Memory B cell (primary cell): Measurements from ENCODE around the gene ACP4.
"Not testable (repeated sequence)": the region's sequence is repeated elsewhere in the genome, so short reads cannot be mapped to it uniquely, and the experiment has no call there.

Experiments
- ATAC-seq: fragments of 150-1000 bp; cut with Tn5 transposase; 2 replicates; pipeline ENCODE4 v1.10.0; 2021; ENCODE audit warnings: low read depth, mild to moderate bottlenecking, moderate library complexity
- DNase-seq, 2 donors: peaks; one replicate each; pipeline ENCODE4 v3.0.0; 2022; ENCODE audit warnings: low spot score in 2 of 2
- H3K27ac Mint-ChIP-seq: one replicate; pipeline ENCODE4 v1.8.0; 2022; ENCODE audit warnings: mild to moderate bottlenecking, moderate library complexity, mixed read lengths
- H3K27me3 Mint-ChIP-seq: one replicate; pipeline ENCODE4 v1.8.0; 2022; ENCODE audit warnings: mixed read lengths
- H3K36me3 Mint-ChIP-seq: one replicate; pipeline ENCODE4 v1.8.0; 2022; ENCODE audit warnings: mild to moderate bottlenecking, mixed read lengths
- H3K4me1 Mint-ChIP-seq: one replicate; pipeline ENCODE4 v1.8.0; 2022; ENCODE audit warnings: mixed read lengths
- H3K4me3 Mint-ChIP-seq: one replicate; pipeline ENCODE4 v1.8.0; 2022; ENCODE audit warnings: mild to moderate bottlenecking, moderate library complexity, mixed read lengths
- H3K9me3 Mint-ChIP-seq: one replicate; pipeline ENCODE4 v1.8.0; 2022; ENCODE audit warnings: mixed read lengths

ACP4 gene

GRCh38 chr19:50766746-50767145 is 23.5 kb upstream of the ACP4 start:
- H3K4me1 Mint-ChIP-seq, ATAC-seq, H3K27ac Mint-ChIP-seq, H3K4me3 Mint-ChIP-seq, H3K36me3 Mint-ChIP-seq, H3K9me3 Mint-ChIP-seq, DNase-seq: not testable (repeated sequence)
- H3K27me3 Mint-ChIP-seq, result peaks cover 11% of the 10 kb centered on the region

- H3K4me1 Mint-ChIP-seq, H3K27ac Mint-ChIP-seq, DNase-seq, ATAC-seq, H3K9me3 Mint-ChIP-seq, H3K4me3 Mint-ChIP-seq, H3K36me3 Mint-ChIP-seq: not testable (repeated sequence)
- peaks cover 11% of the 10 kb centered on the region for H3K27me3 Mint-ChIP-seq
These were observed 23.0 kb upstream of the ACP4 start for GRCh38 chr19:50767263-50767662.

DNA sequence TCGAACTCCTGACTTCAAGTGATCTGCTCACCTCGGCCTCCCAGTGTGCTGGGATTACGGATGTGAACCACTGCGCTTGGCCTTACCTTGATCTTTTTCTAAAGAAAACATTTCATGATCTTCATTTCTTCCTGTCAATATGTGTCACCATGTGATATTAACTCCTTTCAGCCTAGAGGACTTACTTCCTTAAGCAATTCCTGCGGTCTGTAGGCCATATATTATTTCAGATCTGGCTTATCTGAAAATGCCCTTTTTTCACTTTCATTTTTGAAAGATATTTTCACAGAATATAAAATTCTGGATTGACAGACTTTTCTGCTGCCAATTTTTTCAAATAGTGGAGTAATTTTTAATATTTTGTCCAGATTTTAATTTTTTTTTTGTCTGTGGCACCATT is 21.9 kb upstream of the ACP4 start:
- H3K4me1 Mint-ChIP-seq, result no peaks in the 10 kb centered on the region
- ATAC-seq, result no peak
- H3K27ac Mint-ChIP-seq, result no peak overlapping the region
- no peaks in the 10 kb centered on the region for H3K9me3 Mint-ChIP-seq
- DNase-seq, result no peak
- H3K4me3 Mint-ChIP-seq, result no peak overlapping the region
- peaks cover 11% of the 10 kb centered on the region for H3K27me3 Mint-ChIP-seq
- H3K36me3 Mint-ChIP-seq, result no peaks in the 10 kb centered on the region

- not testable (repeated sequence) for ATAC-seq, H3K27ac Mint-ChIP-seq, H3K4me1 Mint-ChIP-seq, H3K36me3 Mint-ChIP-seq, H3K4me3 Mint-ChIP-seq, H3K9me3 Mint-ChIP-seq, DNase-seq
- peaks cover 11% of the 10 kb centered on the region for H3K27me3 Mint-ChIP-seq
These were observed 20.1 kb upstream of the ACP4 start, which contains the start of gene GPR32 for GRCh38 chr19:50770164-50770563. TSS of gene GPR32 (plus strand) at chr19:50770464. CDS start at chr19:50770601, 137 bp downstream.

DNA sequence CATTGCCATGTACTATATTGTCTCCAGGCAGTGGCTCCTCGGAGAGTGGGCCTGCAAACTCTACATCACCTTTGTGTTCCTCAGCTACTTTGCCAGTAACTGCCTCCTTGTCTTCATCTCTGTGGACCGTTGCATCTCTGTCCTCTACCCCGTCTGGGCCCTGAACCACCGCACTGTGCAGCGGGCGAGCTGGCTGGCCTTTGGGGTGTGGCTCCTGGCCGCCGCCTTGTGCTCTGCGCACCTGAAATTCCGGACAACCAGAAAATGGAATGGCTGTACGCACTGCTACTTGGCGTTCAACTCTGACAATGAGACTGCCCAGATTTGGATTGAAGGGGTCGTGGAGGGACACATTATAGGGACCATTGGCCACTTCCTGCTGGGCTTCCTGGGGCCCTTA is 19.3 kb upstream of the ACP4 start:
- no peak for ATAC-seq
- Mint-ChIP-seq H3K27ac (no peak overlapping the region), H3K27me3 (peaks cover 11% of the 10 kb centered on the region), H3K4me3 (no peak overlapping the region), H3K36me3 (no peaks in the 10 kb centered on the region), H3K9me3 (no peaks in the 10 kb centered on the region), H3K4me1 (no peaks in the 10 kb centered on the region)
- no peak for DNase-seq

DNA sequence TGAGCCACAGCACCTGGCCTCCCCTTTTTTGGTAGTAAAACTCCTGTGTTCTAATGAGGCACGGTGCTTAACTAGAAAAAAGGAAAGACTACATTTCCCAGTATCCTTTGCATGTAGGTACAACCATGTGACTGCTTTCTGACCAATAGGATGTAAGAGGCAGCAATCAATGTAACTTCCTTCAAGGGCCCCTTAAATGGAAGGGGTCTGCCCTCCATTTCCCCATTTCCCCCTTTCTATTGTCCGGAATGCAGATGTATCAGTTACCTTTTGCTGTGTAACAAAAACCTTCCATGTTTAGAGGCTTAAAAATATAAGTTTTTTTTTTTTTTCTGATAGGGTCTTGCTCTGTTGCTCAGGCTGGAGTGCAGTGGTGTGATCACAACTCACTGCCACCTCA is 17.7 kb upstream of the ACP4 start:
- no peaks in the 10 kb centered on the region for H3K4me1 Mint-ChIP-seq
- H3K4me3 Mint-ChIP-seq, result no peak overlapping the region
- DNase-seq (no peak), ATAC-seq (no peak)
- H3K27ac Mint-ChIP-seq, result no peak overlapping the region
- peaks cover 9% of the 10 kb centered on the region for H3K27me3 Mint-ChIP-seq
- no peaks in the 10 kb centered on the region for H3K36me3 Mint-ChIP-seq
- H3K9me3 Mint-ChIP-seq, result peaks cover 3% of the 10 kb centered on the region

DNA sequence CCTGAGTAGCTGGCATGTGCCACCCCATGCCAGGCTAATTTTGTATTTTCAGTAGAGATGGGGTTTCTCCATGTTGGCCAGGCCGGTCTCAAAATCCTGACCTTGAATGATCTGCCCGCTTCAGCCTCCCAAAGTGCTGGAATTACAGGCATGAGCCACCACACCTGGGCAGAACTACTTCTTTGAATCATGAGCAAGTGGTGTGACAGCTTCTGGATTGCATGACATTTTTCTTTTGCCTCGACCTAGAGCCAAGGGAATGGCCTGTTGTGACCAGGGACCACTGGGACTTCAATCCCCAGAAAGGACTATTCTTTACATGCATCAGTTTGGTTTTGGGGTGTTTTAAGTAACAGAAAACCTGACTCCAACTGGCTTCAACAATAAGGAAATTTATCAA is 17.3 kb upstream of the ACP4 start:
- H3K9me3 Mint-ChIP-seq, ATAC-seq, H3K4me3 Mint-ChIP-seq, H3K4me1 Mint-ChIP-seq, DNase-seq, H3K27me3 Mint-ChIP-seq, H3K36me3 Mint-ChIP-seq, H3K27ac Mint-ChIP-seq: not testable (repeated sequence)

- H3K4me1 Mint-ChIP-seq, DNase-seq: not testable (repeated sequence)
These were observed 16.8 kb upstream of the ACP4 start for GRCh38 chr19:50773454-50773853.

GRCh38 chr19:50776131-50776530 is 14.1 kb upstream of the ACP4 start:
- Mint-ChIP-seq H3K36me3 (no peaks in the 10 kb centered on the region), H3K4me1 (no peaks in the 10 kb centered on the region), H3K4me3 (no peak overlapping the region), H3K27ac (no peak overlapping the region), H3K27me3 (peaks cover 21% of the 10 kb centered on the region), H3K9me3 (peaks cover 4% of the 10 kb centered on the region)
- ATAC-seq, result no peak
- no peak for DNase-seq

More at GRCh38 chr19:50773454-50773853, 16.8 kb upstream of the ACP4 start:
- not testable (repeated sequence) for H3K27ac Mint-ChIP-seq, H3K36me3 Mint-ChIP-seq, H3K9me3 Mint-ChIP-seq, H3K4me3 Mint-ChIP-seq, ATAC-seq
- H3K27me3 Mint-ChIP-seq, result peaks cover 11% of the 10 kb centered on the region

DNA sequence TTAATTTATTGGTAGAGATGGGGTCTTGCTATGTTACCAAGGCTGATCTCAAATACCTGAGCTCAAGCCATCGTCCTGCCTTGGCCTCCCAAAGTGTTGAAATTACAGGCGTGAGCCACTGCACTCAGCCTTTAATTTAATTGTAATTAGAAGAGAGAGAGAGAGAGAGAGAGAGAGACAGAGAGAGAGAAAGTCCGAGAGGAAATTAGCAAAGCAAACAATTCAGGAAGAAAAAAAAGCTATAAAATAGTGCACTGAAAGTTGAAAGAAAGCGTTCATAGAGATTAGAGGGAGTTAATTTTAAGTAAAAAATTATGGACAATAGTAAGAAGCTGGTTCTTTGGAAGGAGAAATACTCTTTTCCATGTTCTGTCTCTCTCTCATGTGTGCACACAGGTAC is 13.0 kb upstream of the ACP4 start:
- Mint-ChIP-seq H3K4me3 (no peak overlapping the region), H3K27ac (no peak overlapping the region), H3K27me3 (peaks cover 24% of the 10 kb centered on the region)

GRCh38 chr19:50777830-50778303 is 12.3 kb upstream of the ACP4 start:
- peaks cover 29% of the 10 kb centered on the region for H3K27me3 Mint-ChIP-seq
- H3K4me1 Mint-ChIP-seq, result peaks cover 3% of the 10 kb centered on the region

More for the DNA sequence above, 13.0 kb upstream of the ACP4 start:
- Mint-ChIP-seq H3K36me3 (no peaks in the 10 kb centered on the region), H3K4me1 (no peaks in the 10 kb centered on the region), H3K9me3 (peaks cover 4% of the 10 kb centered on the region)
- ATAC-seq, result no peak
- no peak for DNase-seq

GRCh38 chr19:50778906-50779430 is 11.2 kb upstream of the ACP4 start:
- Mint-ChIP-seq H3K36me3 (no peaks in the 10 kb centered on the region), H3K27ac (no peak overlapping the region), H3K4me3 (no peak overlapping the region), H3K4me1 (peaks cover 3% of the 10 kb centered on the region), H3K27me3 (peaks cover 29% of the 10 kb centered on the region), H3K9me3 (peaks cover 4% of the 10 kb centered on the region)
- DNase-seq (no peak), ATAC-seq (no peak)

More at GRCh38 chr19:50777830-50778303, 12.3 kb upstream of the ACP4 start:
- DNase-seq (no peak), ATAC-seq (no peak)
- Mint-ChIP-seq H3K27ac (no peak overlapping the region), H3K4me3 (no peak overlapping the region), H3K9me3 (peaks cover 4% of the 10 kb centered on the region), H3K36me3 (no peaks in the 10 kb centered on the region)

GRCh38 chr19:50779504-50780457 is 10.4 kb upstream of the ACP4 start:
- no peak overlapping the region for H3K27ac Mint-ChIP-seq
- no peak overlapping the region for H3K4me3 Mint-ChIP-seq
- peaks cover 29% of the 10 kb centered on the region for H3K27me3 Mint-ChIP-seq
- H3K9me3 Mint-ChIP-seq, result peaks cover 4% of the 10 kb centered on the region
- no peaks in the 10 kb centered on the region for H3K36me3 Mint-ChIP-seq
- DNase-seq (no peak), ATAC-seq (no peak)
- peaks cover 3% of the 10 kb centered on the region for H3K4me1 Mint-ChIP-seq

DNA sequence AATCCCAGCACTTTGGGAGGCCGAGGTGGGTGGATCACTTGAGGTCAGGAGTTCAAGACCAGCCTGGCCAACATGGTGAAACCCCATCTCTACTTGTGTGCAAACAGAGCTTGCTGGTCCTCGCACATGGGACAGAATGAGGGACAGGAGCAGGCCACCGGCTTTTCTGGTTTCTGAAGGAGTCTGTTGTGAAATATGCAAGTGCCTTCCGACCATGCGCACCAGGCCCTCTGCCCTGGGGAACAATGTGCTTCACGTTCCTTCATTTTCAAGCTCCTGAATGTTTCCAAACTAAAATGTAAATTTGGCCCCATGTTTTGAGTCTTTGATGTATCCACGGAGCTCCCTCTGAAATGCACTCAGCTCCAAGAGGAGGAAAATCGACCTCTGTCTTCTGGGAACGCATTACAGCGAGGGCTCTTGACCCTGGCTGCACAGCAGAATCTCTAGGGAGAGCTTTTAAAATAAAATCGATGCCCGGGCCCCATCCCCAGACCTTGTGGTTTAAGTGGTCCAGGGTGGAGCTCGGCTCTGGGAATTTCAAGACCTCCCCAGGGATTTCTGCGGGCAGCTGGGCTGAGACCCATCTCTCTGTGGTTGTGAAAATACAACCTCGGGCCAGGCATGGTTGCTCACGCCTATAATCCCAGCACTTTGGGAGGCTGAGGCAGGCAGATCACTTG is 9.3 kb upstream of the ACP4 start:
- DNase-seq, result no peak
- Mint-ChIP-seq H3K36me3 (no peaks in the 10 kb centered on the region), H3K9me3 (peaks cover 4% of the 10 kb centered on the region), H3K27ac (no peak overlapping the region), H3K4me1 (peaks cover 3% of the 10 kb centered on the region), H3K4me3 (no peak overlapping the region), H3K27me3 (peaks cover 31% of the 10 kb centered on the region)
- ATAC-seq, result no peak
